SK-N-SH treated with all-trans-retinoic acid at 6 μM for 48 hours (cell line): ENCODE data around the gene GLRB.
A peak's percentile ranks its signal among the peaks of the same experiment; 100 is the strongest.

Source experiments
- ATAC-seq: fragments of 200-7000 bp; cut with Tn5 transposase; 3 replicates; pipeline ENCODE4 v1.9.1; 2020; ENCODE audit warnings: mild to moderate bottlenecking, moderate library complexity
- ARNTL ChIP-seq: fragments of 450-650 bp; formaldehyde crosslinking; IDR thresholded peaks from 2 replicates; pipeline ENCODE4 v1.5.0; 2020; ENCODE audit warnings: low read depth, mild to moderate bottlenecking, moderate library complexity, borderline replicate concordance
- BACH2 ChIP-seq: fragments of 250-450 bp; sonication (Bioruptor Pico); IDR thresholded peaks from 2 replicates; pipeline ENCODE4 v1.9.0; 2021; ENCODE audit warnings: mild to moderate bottlenecking, borderline replicate concordance
- CREB5 ChIP-seq: fragments of 250-450 bp; sonication (Bioruptor Pico); IDR thresholded peaks from 2 replicates; pipeline ENCODE4 v1.5.1; 2020; ENCODE audit warnings: low read depth, mild to moderate bottlenecking, moderate library complexity
- CSDC2 ChIP-seq: fragments of 250-450 bp; sonication (Bioruptor Pico); IDR thresholded peaks from 2 replicates; pipeline ENCODE4 v1.5.0; 2020; ENCODE audit warnings: mild to moderate bottlenecking, moderate library complexity
- CSRNP3 ChIP-seq: fragments of 250-450 bp; sonication (Bioruptor Pico); IDR thresholded peaks from 2 replicates; pipeline ENCODE4 v1.5.1; 2021; ENCODE audit warnings: mild to moderate bottlenecking, moderate library complexity
- ESRRG ChIP-seq: fragments of 250-450 bp; sonication (Bioruptor Pico); IDR thresholded peaks from 2 replicates; pipeline ENCODE4 v1.6.1; 2021; ENCODE audit warnings: mild to moderate bottlenecking
- GLIS3 ChIP-seq: fragments of 250-450 bp; sonication (Bioruptor Pico); IDR thresholded peaks from 2 replicates; pipeline ENCODE4 v1.5.0; 2020; ENCODE audit warnings: mild to moderate bottlenecking, moderate library complexity
- OSR1 ChIP-seq: fragments of 250-450 bp; sonication (Bioruptor Pico); IDR thresholded peaks from 2 replicates; pipeline ENCODE4 v1.8.0; 2022; ENCODE audit warnings: moderate library complexity, mild to moderate bottlenecking, inconsistent platforms
- PATZ1 ChIP-seq: fragments of 250-450 bp; sonication (Bioruptor Pico); IDR thresholded peaks from 2 replicates; pipeline ENCODE4 v1.8.0; 2020; ENCODE audit warnings: mild to moderate bottlenecking, moderate library complexity, borderline replicate concordance
- POU6F1 ChIP-seq: fragments of 250-450 bp; sonication (Bioruptor Pico); IDR thresholded peaks from 2 replicates; pipeline ENCODE4 v1.8.0; 2021; ENCODE audit warnings: low read depth, mild to moderate bottlenecking, moderate library complexity, borderline replicate concordance
- PPARA ChIP-seq: fragments of 250-450 bp; sonication (Bioruptor Pico); IDR thresholded peaks from 2 replicates; pipeline ENCODE4 v1.5.0; 2020; ENCODE audit warnings: mild to moderate bottlenecking, borderline replicate concordance
- RARB ChIP-seq: fragments of 250-450 bp; sonication (Bioruptor Pico); IDR thresholded peaks from 2 replicates; pipeline ENCODE4 v1.8.0; 2021; ENCODE audit warnings: mild to moderate bottlenecking, moderate library complexity
- SNAI2 ChIP-seq: fragments of 250-450 bp; sonication (Bioruptor Pico); IDR thresholded peaks from 2 replicates; pipeline ENCODE4 v1.5.0; 2020; ENCODE audit warnings: mild to moderate bottlenecking, moderate library complexity
- TCF4 ChIP-seq: fragments of 250-450 bp; sonication (Bioruptor Pico); IDR thresholded peaks from 2 replicates; pipeline ENCODE4 v1.8.0; 2021; ENCODE audit warnings: mild to moderate bottlenecking, moderate library complexity, borderline replicate concordance
- TOX ChIP-seq: fragments of 250-450 bp; sonication (Bioruptor Pico); IDR thresholded peaks from 2 replicates; pipeline ENCODE4 v1.8.0; 2021; ENCODE audit warnings: mild to moderate bottlenecking, moderate library complexity, borderline replicate concordance
- ZC3H10 ChIP-seq: fragments of 250-450 bp; sonication (Bioruptor Pico); IDR thresholded peaks from 2 replicates; pipeline ENCODE4 v1.5.1; 2021; ENCODE audit warnings: mild to moderate bottlenecking, moderate library complexity
- ZFP3 ChIP-seq: fragments of 250-450 bp; sonication (Bioruptor Pico); IDR thresholded peaks from 2 replicates; pipeline ENCODE4 v1.5.0; 2020; ENCODE audit warnings: mild to moderate bottlenecking, moderate library complexity
- ZFP30 ChIP-seq: fragments of 450-650 bp; formaldehyde crosslinking; IDR thresholded peaks from 2 replicates; pipeline ENCODE4 v1.5.0; 2022; ENCODE audit warnings: mild to moderate bottlenecking, moderate library complexity
- ZNF565 ChIP-seq: fragments of 450-650 bp; formaldehyde crosslinking; conservative IDR thresholded peaks from 2 replicates; pipeline ENCODE4 v1.5.0; 2020; ENCODE audit warnings: low read depth, mild to moderate bottlenecking, moderate library complexity
- ZNF8 ChIP-seq: fragments of 450-650 bp; formaldehyde crosslinking; IDR thresholded peaks from 2 replicates; pipeline ENCODE4 v1.5.0; 2020; ENCODE audit warnings: mild to moderate bottlenecking, moderate library complexity

The GLRB gene

GRCh38 chr4:157075401-157075800 is 549 bp upstream of the GLRB start (continued):
- TF ChIP-seq ESRRG (CRISPR knock-in tag), result no peak
- no peak for TF ChIP-seq PATZ1
- no peak for TF ChIP-seq ARNTL (CRISPR knock-in tag)
- no peak for TF ChIP-seq TCF4 (CRISPR knock-in tag)
- TF ChIP-seq TOX, result no peak
- no peak for TF ChIP-seq CSDC2 (CRISPR knock-in tag)

GRCh38 chr4:157076578-157076947 is 613 bp downstream of the GLRB start:
- peak; percentile 8; the same call in 2 of the 3 replicates for ATAC-seq
- no peak for TF ChIP-seq ZFP30 (CRISPR knock-in tag)
- TF ChIP-seq ESRRG (CRISPR knock-in tag), result no peak
- no peak for TF ChIP-seq BACH2
- TF ChIP-seq PPARA, result no peak

- TF ChIP-seq CREB5 (CRISPR knock-in tag) (no peak), ZFP30 (CRISPR knock-in tag) (no peak), POU6F1 (CRISPR knock-in tag) (no peak), SNAI2 (CRISPR knock-in tag) (no peak), ARNTL (CRISPR knock-in tag) (no peak), CSRNP3 (CRISPR knock-in tag) (no peak), ZFP3 (CRISPR knock-in tag) (no peak), ESRRG (CRISPR knock-in tag) (no peak), ZC3H10 (CRISPR knock-in tag) (no peak), RARB (CRISPR knock-in tag) (no peak)
- ATAC-seq, result no peak
Observed at GRCh38 chr4:157079441-157079840, 3.5 kb downstream of the GLRB start.

- ATAC-seq, result no peak
- TF ChIP-seq ESRRG (CRISPR knock-in tag) (no peak), ARNTL (CRISPR knock-in tag) (no peak), OSR1 (no peak), ZNF565 (CRISPR knock-in tag) (no peak), SNAI2 (CRISPR knock-in tag) (no peak), CSDC2 (CRISPR knock-in tag) (no peak), ZFP30 (CRISPR knock-in tag) (no peak), CSRNP3 (CRISPR knock-in tag) (no peak), ZNF8 (CRISPR knock-in tag) (no peak), POU6F1 (CRISPR knock-in tag) (no peak), ZC3H10 (CRISPR knock-in tag) (no peak), PATZ1 (no peak), TOX (no peak), GLIS3 (CRISPR knock-in tag) (no peak), ZFP3 (CRISPR knock-in tag) (no peak), CREB5 (CRISPR knock-in tag) (no peak)
Observed at GRCh38 chr4:157080605-157081004, 4.7 kb downstream of the GLRB start.
